Measurements from ENCODE around the gene CBX8. TPM values are rescaled to one million over a fixed set of nuclear protein-coding genes. Genes with fewer than 3 reads are reported as not detected.
A peak's percentile ranks its signal among the peaks of the same experiment; 100 is the strongest.

Gene CBX8
- total and polyA plus RNA-seq, 2 of the 13 experiments (the other 11 are each of a cell fraction or from before 2014, with no cell fraction given), result 0.34 to 12.6 TPM

DNA sequence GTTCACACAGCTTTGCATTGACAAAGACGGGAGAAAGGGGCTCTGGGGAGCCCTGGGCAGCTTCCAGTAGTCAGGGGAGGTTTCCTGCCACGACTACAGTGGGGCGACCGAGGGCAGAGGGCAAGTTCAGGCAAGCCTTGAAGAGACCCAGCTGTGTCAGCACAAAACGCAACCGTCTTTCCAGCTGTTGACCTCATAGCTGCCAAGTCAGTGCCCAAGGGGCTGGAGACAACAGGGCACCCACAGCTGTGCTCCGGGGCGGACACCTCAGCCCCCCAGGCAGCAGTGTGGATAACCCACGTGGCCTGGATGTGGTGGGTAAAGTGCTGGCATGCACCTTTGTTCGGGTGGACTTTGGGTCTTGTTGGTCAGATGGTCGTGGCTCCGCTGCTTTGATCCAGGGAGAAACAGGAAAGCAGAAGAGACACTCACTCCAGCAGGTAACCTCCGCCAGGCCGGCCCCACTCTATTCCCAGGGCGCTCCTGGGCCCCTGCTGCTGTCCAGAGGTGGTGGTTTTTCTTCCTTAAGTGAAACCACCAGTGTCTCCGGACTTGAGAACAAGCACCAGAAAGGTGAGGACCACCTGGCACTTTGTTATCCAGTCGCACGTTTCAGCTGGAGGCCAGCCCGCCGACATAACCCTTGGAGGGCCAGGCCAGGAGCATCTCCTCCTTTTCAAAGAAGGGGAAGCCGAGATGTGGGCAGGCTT lies 36.5 kb downstream of the CBX8 start (continued):
- TF ChIP-seq, protein P1, sequence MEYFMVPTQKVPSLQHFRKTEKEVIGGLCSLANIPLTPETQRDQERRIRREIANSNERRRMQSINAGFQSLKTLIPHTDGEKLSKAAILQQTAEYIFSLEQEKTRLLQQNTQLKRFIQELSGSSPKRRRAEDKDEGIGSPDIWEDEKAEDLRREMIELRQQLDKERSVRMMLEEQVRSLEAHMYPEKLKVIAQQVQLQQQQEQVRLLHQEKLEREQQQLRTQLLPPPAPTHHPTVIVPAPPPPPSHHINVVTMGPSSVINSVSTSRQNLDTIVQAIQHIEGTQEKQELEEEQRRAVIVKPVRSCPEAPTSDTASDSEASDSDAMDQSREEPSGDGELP (IDR thresholded peaks at IDR 0.05; ENCODE audit: borderline replicate concordance, low read depth), result peak; percentile 98
- TF ChIP-seq EEA1 (CRISPR knock-in tag; IDR thresholded peaks at IDR 0.05; ENCODE audit: borderline replicate concordance), result 0 out of 2 replicates have a peak, but pooled peaks have one; percentile 88
- TF ChIP-seq, protein P2, sequence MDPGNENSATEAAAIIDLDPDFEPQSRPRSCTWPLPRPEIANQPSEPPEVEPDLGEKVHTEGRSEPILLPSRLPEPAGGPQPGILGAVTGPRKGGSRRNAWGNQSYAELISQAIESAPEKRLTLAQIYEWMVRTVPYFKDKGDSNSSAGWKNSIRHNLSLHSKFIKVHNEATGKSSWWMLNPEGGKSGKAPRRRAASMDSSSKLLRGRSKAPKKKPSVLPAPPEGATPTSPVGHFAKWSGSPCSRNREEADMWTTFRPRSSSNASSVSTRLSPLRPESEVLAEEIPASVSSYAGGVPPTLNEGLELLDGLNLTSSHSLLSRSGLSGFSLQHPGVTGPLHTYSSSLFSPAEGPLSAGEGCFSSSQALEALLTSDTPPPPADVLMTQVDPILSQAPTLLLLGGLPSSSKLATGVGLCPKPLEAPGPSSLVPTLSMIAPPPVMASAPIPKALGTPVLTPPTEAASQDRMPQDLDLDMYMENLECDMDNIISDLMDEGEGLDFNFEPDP (CRISPR knock-in tag; conservative IDR thresholded peaks at IDR 0.05), result no peak
- TF ChIP-seq ZFP36L1 (CRISPR knock-in tag; IDR thresholded peaks at IDR 0.05), result peak; percentile 99
- peak; percentile 98 for TF ChIP-seq HNRNPL (IDR thresholded peaks at IDR 0.05; ENCODE audit: low read depth, low read length)
- peak; percentile 67; the same call in 1 of the 2 replicates for TF ChIP-seq HMG20A (CRISPR knock-in tag; IDR thresholded peaks at IDR 0.05; ENCODE audit: borderline replicate concordance)
- TF ChIP-seq ZFP82 (CRISPR knock-in tag; IDR thresholded peaks at IDR 0.05; ENCODE audit: borderline replicate concordance), result 0 out of 2 replicates have a peak, but pooled peaks have one; percentile 74
- TF ChIP-seq, protein P3, sequence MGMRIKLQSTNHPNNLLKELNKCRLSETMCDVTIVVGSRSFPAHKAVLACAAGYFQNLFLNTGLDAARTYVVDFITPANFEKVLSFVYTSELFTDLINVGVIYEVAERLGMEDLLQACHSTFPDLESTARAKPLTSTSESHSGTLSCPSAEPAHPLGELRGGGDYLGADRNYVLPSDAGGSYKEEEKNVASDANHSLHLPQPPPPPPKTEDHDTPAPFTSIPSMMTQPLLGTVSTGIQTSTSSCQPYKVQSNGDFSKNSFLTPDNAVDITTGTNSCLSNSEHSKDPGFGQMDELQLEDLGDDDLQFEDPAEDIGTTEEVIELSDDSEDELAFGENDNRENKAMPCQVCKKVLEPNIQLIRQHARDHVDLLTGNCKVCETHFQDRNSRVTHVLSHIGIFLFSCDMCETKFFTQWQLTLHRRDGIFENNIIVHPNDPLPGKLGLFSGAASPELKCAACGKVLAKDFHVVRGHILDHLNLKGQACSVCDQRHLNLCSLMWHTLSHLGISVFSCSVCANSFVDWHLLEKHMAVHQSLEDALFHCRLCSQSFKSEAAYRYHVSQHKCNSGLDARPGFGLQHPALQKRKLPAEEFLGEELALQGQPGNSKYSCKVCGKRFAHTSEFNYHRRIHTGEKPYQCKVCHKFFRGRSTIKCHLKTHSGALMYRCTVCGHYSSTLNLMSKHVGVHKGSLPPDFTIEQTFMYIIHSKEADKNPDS (CRISPR knock-in tag; IDR thresholded peaks at IDR 0.05), result no peak
- TF ChIP-seq, protein P4, sequence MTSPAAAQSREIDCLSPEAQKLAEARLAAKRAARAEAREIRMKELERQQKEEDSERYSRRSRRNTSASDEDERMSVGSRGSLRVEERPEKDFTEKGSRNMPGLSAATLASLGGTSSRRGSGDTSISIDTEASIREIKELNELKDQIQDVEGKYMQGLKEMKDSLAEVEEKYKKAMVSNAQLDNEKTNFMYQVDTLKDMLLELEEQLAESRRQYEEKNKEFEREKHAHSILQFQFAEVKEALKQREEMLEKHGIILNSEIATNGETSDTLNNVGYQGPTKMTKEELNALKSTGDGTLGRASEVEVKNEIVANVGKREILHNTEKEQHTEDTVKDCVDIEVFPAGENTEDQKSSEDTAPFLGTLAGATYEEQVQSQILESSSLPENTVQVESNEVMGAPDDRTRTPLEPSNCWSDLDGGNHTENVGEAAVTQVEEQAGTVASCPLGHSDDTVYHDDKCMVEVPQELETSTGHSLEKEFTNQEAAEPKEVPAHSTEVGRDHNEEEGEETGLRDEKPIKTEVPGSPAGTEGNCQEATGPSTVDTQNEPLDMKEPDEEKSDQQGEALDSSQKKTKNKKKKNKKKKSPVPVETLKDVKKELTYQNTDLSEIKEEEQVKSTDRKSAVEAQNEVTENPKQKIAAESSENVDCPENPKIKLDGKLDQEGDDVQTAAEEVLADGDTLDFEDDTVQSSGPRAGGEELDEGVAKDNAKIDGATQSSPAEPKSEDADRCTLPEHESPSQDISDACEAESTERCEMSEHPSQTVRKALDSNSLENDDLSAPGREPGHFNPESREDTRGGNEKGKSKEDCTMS (CRISPR knock-in tag; conservative IDR thresholded peaks at IDR 0.05), result no peak
- TF ChIP-seq IRF2 (CRISPR knock-in tag; IDR thresholded peaks at IDR 0.05), result peak; percentile 90
- peak; percentile 69; the same call in 1 of the 2 replicates for TF ChIP-seq HOXD1 (CRISPR knock-in tag; IDR thresholded peaks at IDR 0.05)
- TF ChIP-seq, protein P5, sequence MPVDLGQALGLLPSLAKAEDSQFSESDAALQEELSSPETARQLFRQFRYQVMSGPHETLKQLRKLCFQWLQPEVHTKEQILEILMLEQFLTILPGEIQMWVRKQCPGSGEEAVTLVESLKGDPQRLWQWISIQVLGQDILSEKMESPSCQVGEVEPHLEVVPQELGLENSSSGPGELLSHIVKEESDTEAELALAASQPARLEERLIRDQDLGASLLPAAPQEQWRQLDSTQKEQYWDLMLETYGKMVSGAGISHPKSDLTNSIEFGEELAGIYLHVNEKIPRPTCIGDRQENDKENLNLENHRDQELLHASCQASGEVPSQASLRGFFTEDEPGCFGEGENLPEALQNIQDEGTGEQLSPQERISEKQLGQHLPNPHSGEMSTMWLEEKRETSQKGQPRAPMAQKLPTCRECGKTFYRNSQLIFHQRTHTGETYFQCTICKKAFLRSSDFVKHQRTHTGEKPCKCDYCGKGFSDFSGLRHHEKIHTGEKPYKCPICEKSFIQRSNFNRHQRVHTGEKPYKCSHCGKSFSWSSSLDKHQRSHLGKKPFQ (CRISPR knock-in tag; IDR thresholded peaks at IDR 0.05; ENCODE audit: insufficient replicate concordance), result peak; percentile 87
- peak; percentile 79 for TF ChIP-seq ARNT2 (CRISPR knock-in tag; IDR thresholded peaks at IDR 0.05; ENCODE audit: low read depth)
- TF ChIP-seq AHR (CRISPR knock-in tag; IDR thresholded peaks at IDR 0.05), result no peak
- TF ChIP-seq, protein P6, sequence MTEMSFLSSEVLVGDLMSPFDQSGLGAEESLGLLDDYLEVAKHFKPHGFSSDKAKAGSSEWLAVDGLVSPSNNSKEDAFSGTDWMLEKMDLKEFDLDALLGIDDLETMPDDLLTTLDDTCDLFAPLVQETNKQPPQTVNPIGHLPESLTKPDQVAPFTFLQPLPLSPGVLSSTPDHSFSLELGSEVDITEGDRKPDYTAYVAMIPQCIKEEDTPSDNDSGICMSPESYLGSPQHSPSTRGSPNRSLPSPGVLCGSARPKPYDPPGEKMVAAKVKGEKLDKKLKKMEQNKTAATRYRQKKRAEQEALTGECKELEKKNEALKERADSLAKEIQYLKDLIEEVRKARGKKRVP (CRISPR knock-in tag; IDR thresholded peaks at IDR 0.05), result no peak
- peak; percentile 68; the same call in 1 of the 2 replicates for TF ChIP-seq THAP11 (CRISPR knock-in tag; IDR thresholded peaks at IDR 0.05)
- peak; percentile 81; the same call in 1 of the 2 replicates for TF ChIP-seq ZNF782 (CRISPR knock-in tag; IDR thresholded peaks at IDR 0.05; ENCODE audit: borderline replicate concordance)
- TF ChIP-seq, protein P7, sequence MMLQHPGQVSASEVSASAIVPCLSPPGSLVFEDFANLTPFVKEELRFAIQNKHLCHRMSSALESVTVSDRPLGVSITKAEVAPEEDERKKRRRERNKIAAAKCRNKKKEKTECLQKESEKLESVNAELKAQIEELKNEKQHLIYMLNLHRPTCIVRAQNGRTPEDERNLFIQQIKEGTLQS (CRISPR knock-in tag; IDR thresholded peaks at IDR 0.05), result peak; percentile 14; the same call in 1 of the 2 replicates

All from HepG2 (cell line).